H1 (cell line): ENCODE results near the gene CPED1. TPM values are rescaled to one million over a fixed set of nuclear protein-coding genes. Genes with fewer than 3 reads are reported as not detected.

Source experiments
- CTCF ChIA-PET: fragments of 300-600 bp; sonication (Branson Sonifier 250); formaldehyde crosslinking; loops from one replicate; lab custom pipeline; 2021; ENCODE audit not compliant: partially characterized antibody; lab: Charles Lee
- POLR2A ChIA-PET: fragments of 300-600 bp; sonication (Branson Sonifier 250); formaldehyde crosslinking; loops from one replicate; lab custom pipeline; 2021; ENCODE audit warnings: inconsistent platforms; ENCODE audit not compliant: partially characterized antibody; lab: Charles Lee
- DNase-seq, 2 experiments: peaks; one replicate each; pipeline versions ENCODE4 v3.0.0 to v3.0.0-alpha.2; 2010 to 2022; ENCODE audit warnings: low spot score in 2 of 2, low read depth in 1 of 2, mixed read lengths in 1 of 2
- FAIRE-seq: peaks from 2 replicates; lab custom pipeline; 2011; peaks lifted over from hg19 to GRCh38; lab: Jason Lieb, UNC
- H2AFZ ChIP-seq: 2 replicates; pipeline ENCODE4 v1.8.1; 2012; ENCODE audit warnings: low read length, inconsistent platforms
- H2AK5ac ChIP-seq: 2 replicates; pipeline ENCODE4 v1.6.1; 2013; ENCODE audit warnings: low read depth, low read length
- H2BK120ac ChIP-seq: replicated peaks from 2 replicates; pipeline ENCODE3; 2013; ENCODE audit warnings: low read depth, low read length, inconsistent platforms
- H2BK12ac ChIP-seq: 2 replicates; pipeline ENCODE4 v1.6.1; 2013; ENCODE audit warnings: low read depth, low read length
- H2BK15ac ChIP-seq: 2 replicates; pipeline ENCODE4 v1.6.1; 2013; ENCODE audit warnings: low read length
- H2BK20ac ChIP-seq: 2 replicates; pipeline ENCODE4 v1.6.1; 2013; ENCODE audit warnings: low read length
- H2BK5ac ChIP-seq: 2 replicates; pipeline ENCODE4 v1.6.1; 2013; ENCODE audit warnings: low read depth, low read length
- H3K14ac ChIP-seq: 2 replicates; pipeline ENCODE4 v1.6.1; 2013; ENCODE audit warnings: inconsistent platforms; ENCODE audit not compliant: insufficient read length
- H3K18ac ChIP-seq: 2 replicates; pipeline ENCODE4 v1.6.1; 2013; ENCODE audit warnings: low read length; ENCODE audit errors: extremely low read depth
- H3K23ac ChIP-seq: 2 replicates; pipeline ENCODE4 v1.6.1; 2013; ENCODE audit warnings: inconsistent platforms; ENCODE audit not compliant: insufficient read length
- H3K23me2 ChIP-seq: 2 replicates; pipeline ENCODE4 v1.6.1; 2013; ENCODE audit warnings: low read depth, low read length
- H3K27ac ChIP-seq: 2 replicates; pipeline ENCODE4 v1.6.1; 2011; ENCODE audit warnings: low read depth, low read length, inconsistent platforms
- H3K27me3 ChIP-seq, 4 experiments: replicated peaks in 1 of 4; 1 replicate in 1 of 4; 2 replicates in 3 of 4; pipeline versions ENCODE4 v1.6.1 to v1.8.1; 2011 to 2013; ENCODE audit warnings: low read length in 3 of 4, mild to moderate bottlenecking in 3 of 4, inconsistent platforms in 2 of 4, mixed read lengths in 2 of 4, moderate library complexity in 1 of 4; ENCODE audit not compliant: control insufficient read depth in 3 of 4, insufficient read depth in 3 of 4; ENCODE audit errors: extremely low read depth in 1 of 4
- H3K36me3 ChIP-seq, 4 experiments: 2 replicates each; pipeline versions ENCODE4 v1.6.1 to v1.8.1; 2011 to 2013; ENCODE audit warnings: mild to moderate bottlenecking in 4 of 4, low read length in 3 of 4, moderate library complexity in 2 of 4, control low read depth in 1 of 4, inconsistent platforms in 1 of 4; ENCODE audit not compliant: insufficient read depth in 4 of 4, control insufficient read depth in 2 of 4
- H3K4ac ChIP-seq: replicated peaks from 2 replicates; pipeline ENCODE3; 2013; ENCODE audit warnings: low read length, low read depth, mixed read lengths, inconsistent platforms; ENCODE audit not compliant: insufficient read length
- H3K4me1 ChIP-seq, 4 experiments: replicated peaks in 1 of 4; 1 replicate in 1 of 4; 2 replicates in 3 of 4; pipeline versions ENCODE4 v1.6.1 to v1.8.1; 2011 to 2013; ENCODE audit warnings: low read length in 3 of 4, inconsistent platforms in 2 of 4, mixed read lengths in 1 of 4; ENCODE audit not compliant: insufficient read depth in 4 of 4, control insufficient read depth in 3 of 4
- H3K4me2 ChIP-seq, 2 experiments: 2 replicates each; pipeline versions ENCODE4 v1.6.1 to v1.8.1; 2011 to 2013; ENCODE audit warnings: low read depth in 2 of 2, low read length in 2 of 2, control low read depth in 1 of 2, inconsistent platforms in 1 of 2, mild to moderate bottlenecking in 1 of 2; ENCODE audit not compliant: insufficient read depth in 1 of 2
- H3K4me3 ChIP-seq, 4 experiments: fragments of 200-600, 300-600 bp in 1 of 4; sonication (generic), shearing (Covaris generic), sonication (Bioruptor Twin) in 1 of 4; 2 replicates each; pipeline versions ENCODE4 v1.5.1 to v1.8.1; 2011 to 2016; ENCODE audit warnings: low read length in 4 of 4, low read depth in 3 of 4, control low read depth in 2 of 4, inconsistent platforms in 2 of 4, mild to moderate bottlenecking in 2 of 4, mixed read lengths in 1 of 4, moderate library complexity in 1 of 4; ENCODE audit not compliant: insufficient read depth in 2 of 4; ENCODE audit errors: extremely low read depth in 1 of 4
- H3K56ac ChIP-seq: replicated peaks from 2 replicates; pipeline ENCODE3; 2013; ENCODE audit warnings: low read depth, mild to moderate bottlenecking, mixed read lengths, low read length, inconsistent platforms; ENCODE audit not compliant: insufficient read length
- H3K79me1 ChIP-seq: 2 replicates; pipeline ENCODE4 v1.6.1; 2013; ENCODE audit warnings: low read depth, low read length, control low read depth
- H3K79me2 ChIP-seq, 2 experiments: 2 replicates each; pipeline versions ENCODE4 v1.6.1 to v1.8.1; 2012 to 2013; ENCODE audit warnings: low read length in 2 of 2, mild to moderate bottlenecking in 2 of 2, inconsistent platforms in 1 of 2; ENCODE audit not compliant: insufficient read depth in 2 of 2, control insufficient read depth in 1 of 2
- H3K9ac ChIP-seq, 4 experiments: replicated peaks in 1 of 4; 1 replicate in 1 of 4; 2 replicates in 3 of 4; pipeline versions ENCODE4 v1.6.1 to v1.8.1; 2011 to 2013; ENCODE audit warnings: low read depth in 3 of 4, low read length in 3 of 4, control low read depth in 2 of 4, mild to moderate bottlenecking in 2 of 4, moderate library complexity in 2 of 4, inconsistent platforms in 1 of 4; ENCODE audit errors: extremely low read depth in 1 of 4
- H3K9me3 ChIP-seq, 2 experiments: 2 replicates each; pipeline versions ENCODE4 v1.6.1 to v1.8.1; 2012 to 2013; ENCODE audit warnings: mild to moderate bottlenecking in 2 of 2, moderate library complexity in 2 of 2, control low read depth in 1 of 2, inconsistent platforms in 1 of 2, low read depth in 1 of 2, low read length in 1 of 2, mixed read lengths in 1 of 2; ENCODE audit not compliant: insufficient read depth in 2 of 2
- H4K20me1 ChIP-seq, 2 experiments: replicated peaks in 1 of 2; 2 replicates each; pipeline versions ENCODE3 to v1.8.1; 2011 to 2013; ENCODE audit warnings: inconsistent platforms in 2 of 2, low read length in 2 of 2, mild to moderate bottlenecking in 1 of 2; ENCODE audit not compliant: insufficient read depth in 2 of 2, control insufficient read depth in 1 of 2
- H4K5ac ChIP-seq: 2 replicates; pipeline ENCODE4 v1.6.1; 2013; ENCODE audit warnings: low read length, low read depth, mixed read lengths, inconsistent platforms; ENCODE audit not compliant: insufficient read length
- H4K8ac ChIP-seq: 2 replicates; pipeline ENCODE4 v1.8.0; 2013; ENCODE audit warnings: mild to moderate bottlenecking, moderate library complexity, low read length, inconsistent platforms; ENCODE audit not compliant: insufficient read depth; ENCODE audit errors: extremely low read depth
- H4K91ac ChIP-seq: replicated peaks from 2 replicates; pipeline ENCODE3; 2013; ENCODE audit warnings: low read length, mixed read lengths, inconsistent platforms; ENCODE audit not compliant: insufficient read length
- BRCA1 ChIP-seq: IDR thresholded peaks from 2 replicates; pipeline ENCODE4 v1.6.1; 2012; ENCODE audit warnings: low read depth, low read length, improper control_type of control experiment
- GABPA ChIP-seq: IDR thresholded peaks from 2 replicates; pipeline ENCODE4 v1.6.1; 2011; ENCODE audit warnings: mild to moderate bottlenecking, low read length, moderate library complexity, borderline replicate concordance; ENCODE audit not compliant: insufficient read depth
- RNF2 ChIP-seq: fragments of 200-900, 300-1000 bp; sonication (generic); IDR thresholded peaks from 2 replicates; pipeline ENCODE4 v1.7.1; 2016; ENCODE audit warnings: borderline replicate concordance, low read depth, mild to moderate bottlenecking, antibody characterized with exemption, low read length; ENCODE audit not compliant: poor library complexity, severe bottlenecking; ENCODE audit errors: missing control alignments
- SP1 ChIP-seq: IDR thresholded peaks from 2 replicates; pipeline ENCODE4 v1.6.1; 2011; ENCODE audit warnings: low read depth, low read length
- WGBS, 2 experiments: shearing (Covaris generic) in 1 of 2; methylation state at CpG; one replicate each; pipeline versions ENCODE4 v1.1.6 to v1.1.7; 2013 to 2015; ENCODE audit warnings: low lambda C conversion rate in 2 of 2, mixed read lengths in 2 of 2, inconsistent platforms in 1 of 2, low coverage in 1 of 2, missing lambda C conversion rate in 1 of 2; ENCODE audit not compliant: insufficient replicate concordance in 2 of 2, insufficient coverage in 1 of 2, insufficient read length in 1 of 2; ENCODE audit errors: extremely low coverage in 1 of 2, missing lambda C conversion rate in 1 of 2; 5-methylcytosine and 5-hydroxymethylcytosine counted together
- polyA plus RNA-seq, 7 experiments: library from polyadenylated mRNA; depleted of rRNA in 3 of 7; stranded (reverse) in 5 of 7; unstranded in 2 of 7; fragments of >200 nt in 5 of 7; fragments of 200-250 nt in 2 of 7; gene quantifications; 1 replicate in 5 of 7; 2 replicates in 1 of 7; 4 replicates in 1 of 7; pipeline versions ENCODE4 v1.2.1 to v1.2.3, GENCODE V29; 2011 to 2013; ENCODE audit warnings: missing spikeins in 2 of 7, mixed read lengths in 2 of 7
- total RNA-seq: library from RNA; stranded (reverse); fragmentation: NEBNext Ultra II Directional; extraction: Animal tissue kit (Norgen Biotek cat#: 25700); gene quantifications from 2 replicates; pipeline ENCODE4 v1.2.1, GENCODE V29; 2021

CPED1 gene
- total and polyA plus RNA-seq, 2 of the 8 experiments (the other 6 are each of a cell fraction or from before 2014, with no cell fraction given): 0.08 to 0.39 TPM

- Histone ChIP-seq H3K79me1 (no peaks in the 10 kb centered on the region), H3K79me2 (no peaks in the 10 kb centered on the region), H3K27ac (no peak overlapping the region), H2BK5ac (no peak overlapping the region), H2AFZ (no peak overlapping the region), H3K4me2 (no peak overlapping the region), H3K9ac (no peak overlapping the region), H3K4me3 (no peak overlapping the region), H3K27me3 (no peaks in the 10 kb centered on the region), H3K56ac (no peak overlapping the region), H3K4ac (no peak overlapping the region), H3K18ac (no peak overlapping the region), H2BK120ac (no peak overlapping the region), H3K4me1 (0 out of 7 replicates have a peak, but pooled peaks cover 0 to 4% (median 0%) of the 10 kb centered on the region in 4 experiments), H2AK5ac (no peak overlapping the region), H2BK12ac (no peak overlapping the region), H3K14ac (no peak overlapping the region), H4K5ac (no peak overlapping the region), H3K36me3 (no peaks in the 10 kb centered on the region; a peak in 1 of 8 replicates), H4K91ac (no peak overlapping the region), H3K9me3 (peaks cover 13 to 22% of the 10 kb centered on the region in 2 experiments; a peak in 3 of 4 replicates), H4K8ac (no peak overlapping the region), H2BK15ac (no peak overlapping the region), H3K23me2 (no peaks in the 10 kb centered on the region; the same call in 1 of the 2 replicates), H2BK20ac (no peak overlapping the region), H4K20me1 (no peaks in the 10 kb centered on the region), H3K23ac (no peak overlapping the region)
- ChIA-PET POLR2A (no interaction called here), CTCF (interaction anchor here (1.0 kb wide), 1 partner anchor 10 kb away, joined by 3 read pairs; no protein-coding TSS in a partner anchor)
- DNase-seq: no peak
- 81% methylated on average over 3 of the region's 3 CpGs; no CpG with 5 or more reads in 1 of the 2 experiments for WGBS, 2 experiments
- no peak for FAIRE-seq
- TF ChIP-seq RNF2: no peak
- TF ChIP-seq SP1: no peak
- TF ChIP-seq BRCA1: no peak
- no peak for TF ChIP-seq GABPA
Measured at GRCh38 chr7:121282129-121282528, 293.6 kb downstream of the CPED1 start.
